Inflammatory macrophage (primary cell): Measurements from ENCODE around the gene PLIN1.
A peak's percentile ranks its signal among the peaks of the same experiment; 100 is the strongest.

Source experiments
- DNase-seq, 2 donors: peaks; one replicate each; pipeline ENCODE4 v3.0.0-alpha.2; 2020 to 2022

PLIN1 gene

DNA sequence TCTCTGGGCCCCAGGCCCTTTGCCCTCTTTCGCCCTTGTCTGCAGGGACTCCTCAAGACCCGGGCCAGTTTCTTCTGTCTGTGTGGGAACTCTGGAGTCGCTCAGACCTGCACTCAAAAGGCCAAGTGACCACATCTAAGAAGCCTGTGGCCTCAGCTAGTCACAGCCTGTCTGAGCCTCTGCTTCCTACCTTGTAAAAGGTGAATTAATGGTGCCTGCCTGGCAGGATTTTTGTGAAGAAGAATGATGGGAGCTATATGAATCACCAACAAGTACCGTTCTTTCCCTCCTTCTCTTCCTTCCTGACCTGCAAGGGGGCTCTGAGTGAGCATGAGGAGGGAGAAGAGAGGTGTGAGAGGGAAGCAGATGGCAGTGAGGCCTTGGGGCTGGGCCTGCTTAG lies 7.5 kb downstream of the PLIN1 start:
- DNase-seq: no peak

GRCh38 chr15:89670971-89671560 lies 8.1 kb downstream of the PLIN1 start:
- no peak for DNase-seq

DNA sequence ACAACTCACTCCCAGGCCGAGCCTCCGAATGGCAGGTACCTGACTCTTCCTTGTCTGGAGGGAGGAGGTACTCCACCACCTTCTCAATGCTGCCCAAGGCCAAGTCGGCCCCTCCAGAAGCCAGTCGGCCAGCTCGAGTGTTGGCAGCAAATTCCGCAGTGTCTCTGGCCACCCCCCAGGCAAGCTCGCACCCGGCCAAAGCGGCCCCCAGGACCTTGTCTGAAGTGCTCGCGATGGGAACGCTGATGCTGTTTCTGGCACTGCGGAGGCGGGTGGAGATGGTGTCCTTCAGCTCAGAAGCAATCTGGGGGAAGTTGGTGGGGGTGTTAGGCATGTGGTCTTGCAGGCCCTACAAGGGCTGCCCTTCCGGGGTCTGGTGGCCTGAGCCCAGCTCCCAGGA lies 9.2 kb downstream of the PLIN1 start:
- DNase-seq: no peak

DNA sequence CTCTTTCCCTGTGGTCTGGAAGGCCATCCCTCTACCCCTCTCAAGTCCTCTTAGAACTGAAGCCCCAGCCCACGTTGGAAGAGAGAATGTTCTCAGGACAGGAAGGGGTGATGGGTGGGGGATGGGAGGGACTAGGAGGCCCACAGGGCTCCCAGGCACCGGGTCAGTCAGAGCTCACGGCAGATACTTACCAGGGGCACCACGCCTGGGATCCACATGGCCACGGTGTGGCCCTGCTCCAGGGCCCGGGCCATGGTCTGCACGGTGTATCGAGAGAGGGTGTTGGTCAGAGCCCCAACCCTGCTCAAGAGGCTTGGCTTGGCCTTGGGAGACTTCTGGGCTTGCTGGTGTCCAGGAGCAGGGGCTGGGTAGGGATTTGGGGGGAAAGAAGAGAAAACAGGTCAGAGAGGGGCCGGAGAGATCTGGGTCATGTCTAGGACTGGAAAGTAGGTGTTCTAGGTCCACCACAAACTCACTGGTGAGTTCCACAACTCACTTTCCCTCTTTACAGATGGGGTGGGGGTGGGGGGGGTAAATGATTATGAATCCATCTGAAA lies 9.8 kb downstream of the PLIN1 start:
- no peak for DNase-seq

- no peak for DNase-seq
These were observed 11.0 kb downstream of the PLIN1 start for GRCh38 chr15:89668171-89668570.

GRCh38 chr15:89667706-89667960 lies 11.5 kb downstream of the PLIN1 start:
- no peak for DNase-seq

DNA sequence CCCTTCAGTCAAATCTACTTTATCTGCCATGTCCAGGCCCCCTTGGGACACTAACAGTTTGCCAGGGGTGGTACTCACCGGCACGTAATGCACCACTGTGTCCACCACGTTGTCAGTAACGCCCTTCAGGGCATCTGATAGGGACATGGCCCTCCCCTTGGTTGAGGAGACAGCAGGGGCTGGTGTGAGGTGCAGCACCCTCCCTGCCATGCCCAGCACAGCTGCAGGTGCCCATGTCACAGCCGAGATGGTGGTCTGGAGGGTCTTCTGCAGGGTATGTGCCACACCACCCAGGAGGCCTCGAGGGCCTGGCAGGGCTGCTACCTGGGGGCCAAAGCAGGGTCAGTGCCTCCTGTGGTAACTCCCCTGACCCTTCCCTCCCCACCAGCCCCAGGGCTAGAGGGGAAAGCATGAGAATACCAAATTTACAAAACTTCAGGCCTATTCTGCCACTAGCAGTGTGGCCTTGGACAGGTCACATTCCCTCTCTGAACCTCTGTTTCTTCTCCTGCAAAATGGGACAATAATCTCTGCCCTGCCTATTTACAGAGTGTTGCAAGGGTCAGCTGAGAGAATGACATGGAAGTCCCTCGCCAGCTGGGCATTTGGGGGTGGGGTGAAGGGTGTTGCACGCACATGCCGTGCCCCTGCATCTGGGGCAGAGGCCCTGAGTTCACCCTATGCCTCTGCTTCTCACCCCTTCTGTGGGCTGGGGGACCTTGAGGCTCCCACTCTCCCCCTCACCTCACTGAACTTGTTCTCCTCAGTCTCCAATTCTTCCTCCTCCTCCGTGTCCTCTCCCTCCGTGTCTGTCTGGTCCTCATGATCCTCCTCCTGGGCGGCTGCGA lies 12.1 kb downstream of the PLIN1 start:
- DNase-seq: no peak

DNA sequence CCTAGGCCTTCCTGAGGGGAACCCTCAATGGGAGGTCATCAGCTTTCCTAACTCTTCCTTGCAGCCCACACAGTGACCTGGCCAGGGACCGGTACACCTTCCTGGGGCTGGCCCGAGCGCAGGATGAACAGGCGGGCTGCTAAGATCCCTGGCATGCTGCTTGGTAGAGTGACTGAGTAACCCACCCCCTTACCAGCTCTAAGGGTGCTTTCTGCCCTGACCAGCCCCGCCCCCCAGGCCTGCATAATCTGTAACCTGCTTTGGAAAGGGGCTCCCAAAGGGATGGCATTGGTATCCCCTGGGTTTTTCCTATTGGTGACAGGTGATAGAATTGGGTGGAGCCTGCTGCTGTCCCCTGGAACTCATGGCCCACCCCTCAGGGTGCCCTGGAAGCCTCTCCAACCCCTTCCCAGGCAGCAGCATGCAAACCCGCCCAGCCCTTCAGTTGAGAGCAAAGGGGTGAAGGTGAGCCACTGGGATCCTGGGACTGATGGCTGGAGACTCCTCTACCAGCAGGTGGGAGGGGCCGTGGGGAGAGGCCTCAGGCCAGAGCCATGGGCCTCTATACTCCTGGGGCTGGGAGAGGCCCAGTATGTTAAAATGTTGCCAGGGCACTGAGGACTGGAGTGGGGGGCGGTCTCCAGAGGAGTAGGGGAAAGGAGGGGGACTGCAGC lies 12.8 kb downstream of the PLIN1 start:
- no peak for DNase-seq

DNA sequence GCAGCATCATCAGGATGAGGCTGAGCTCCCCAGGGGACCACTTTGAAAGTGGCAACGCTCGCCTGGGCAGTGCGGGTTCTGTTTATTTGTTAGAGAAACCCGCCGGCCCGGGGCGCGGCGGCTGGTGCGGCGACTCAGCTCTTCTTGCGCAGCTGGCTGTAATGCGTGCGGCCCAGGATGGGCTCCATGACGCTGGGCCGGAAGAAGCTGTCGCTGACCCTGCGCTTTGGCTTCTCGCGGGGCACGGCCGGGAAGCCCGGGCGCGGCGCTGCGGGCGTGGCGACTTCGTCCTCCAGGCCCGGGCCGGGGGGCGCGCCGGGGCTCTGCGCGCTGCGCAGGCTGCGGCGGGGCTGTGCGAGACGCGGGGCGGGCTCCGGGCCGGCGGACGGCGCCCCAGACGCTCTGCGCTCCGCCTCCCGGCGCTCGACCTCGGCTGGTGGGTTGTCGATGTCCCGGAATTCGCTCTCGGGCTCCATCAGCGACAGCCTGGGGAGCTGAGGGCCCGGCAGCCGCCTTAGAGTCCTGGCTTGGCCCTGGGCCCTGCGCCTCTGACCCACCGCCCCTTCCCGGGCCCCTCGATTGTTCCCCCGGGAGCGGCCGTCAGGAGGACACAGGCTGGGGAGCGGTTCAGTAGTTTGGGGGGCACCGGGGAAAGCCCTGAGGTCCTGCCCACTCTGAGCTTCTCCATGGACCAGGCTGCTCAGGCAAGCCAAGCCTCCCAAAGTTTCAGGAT lies 13.6 kb downstream of the PLIN1 start:
- peak; percentile 22 to 54 for DNase-seq

GRCh38 chr15:89664441-89665350 lies 14.5 kb downstream of the PLIN1 start:
- DNase-seq: no peak

DNA sequence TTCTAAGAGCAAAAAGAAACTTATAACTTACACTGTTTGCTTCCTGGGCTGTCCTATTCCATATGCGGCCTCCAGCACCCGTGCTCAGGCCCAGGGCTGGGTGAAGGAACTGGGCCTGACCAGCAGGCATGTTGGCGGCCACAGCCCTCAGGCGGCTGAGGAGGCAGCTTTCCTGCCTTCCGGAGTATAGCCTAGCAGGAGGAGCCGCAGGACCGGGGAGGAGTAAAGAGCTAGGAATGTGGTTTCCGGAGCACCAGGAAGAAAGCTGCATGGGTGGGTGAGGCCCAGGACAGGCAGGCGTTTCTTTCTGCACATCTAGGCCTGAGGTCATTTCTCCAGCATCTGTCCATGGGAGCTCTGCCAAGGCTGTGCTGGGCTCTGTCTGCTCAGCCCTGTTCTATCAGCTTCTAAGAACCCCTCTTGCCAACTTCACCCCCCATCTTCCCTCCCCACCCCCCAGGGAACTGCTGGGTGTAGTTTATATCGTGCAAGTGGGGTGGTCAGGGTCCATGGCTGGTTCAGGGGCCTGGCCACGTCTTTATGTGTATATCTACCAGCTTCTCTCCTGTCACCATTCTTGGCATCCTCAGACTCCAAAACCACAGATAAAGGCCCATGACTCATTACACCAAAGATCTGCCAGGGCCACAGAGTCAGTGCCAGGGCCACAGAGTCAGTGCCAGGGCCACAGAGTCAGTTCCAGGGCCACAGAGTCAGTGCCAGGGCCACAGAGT lies 16.1 kb downstream of the PLIN1 start:
- DNase-seq: peak in 1 of 2 donors; percentile 8

GRCh38 chr15:89660556-89660955 lies 18.6 kb downstream of the PLIN1 start:
- no peak for DNase-seq

DNA sequence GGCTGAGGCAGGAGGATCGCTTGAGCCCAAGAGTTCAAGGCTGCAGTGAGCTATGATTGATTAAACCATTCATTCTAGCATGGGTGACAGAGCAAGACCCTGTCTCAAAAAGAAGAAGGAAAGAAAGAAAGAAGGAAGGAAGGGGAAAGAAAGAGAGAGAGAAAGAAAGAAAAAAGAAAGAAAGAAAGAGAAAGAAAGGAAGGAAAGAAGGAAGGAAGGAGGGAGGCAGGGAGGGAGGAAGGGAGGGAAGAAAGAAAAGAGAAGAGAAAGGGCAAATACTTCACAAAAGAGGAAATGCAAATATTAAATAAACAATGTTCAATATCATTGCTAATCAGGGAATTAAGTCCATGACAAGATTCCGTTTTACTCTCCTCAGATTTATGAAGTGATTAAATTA lies 19.9 kb downstream of the PLIN1 start:
- no peak for DNase-seq

DNA sequence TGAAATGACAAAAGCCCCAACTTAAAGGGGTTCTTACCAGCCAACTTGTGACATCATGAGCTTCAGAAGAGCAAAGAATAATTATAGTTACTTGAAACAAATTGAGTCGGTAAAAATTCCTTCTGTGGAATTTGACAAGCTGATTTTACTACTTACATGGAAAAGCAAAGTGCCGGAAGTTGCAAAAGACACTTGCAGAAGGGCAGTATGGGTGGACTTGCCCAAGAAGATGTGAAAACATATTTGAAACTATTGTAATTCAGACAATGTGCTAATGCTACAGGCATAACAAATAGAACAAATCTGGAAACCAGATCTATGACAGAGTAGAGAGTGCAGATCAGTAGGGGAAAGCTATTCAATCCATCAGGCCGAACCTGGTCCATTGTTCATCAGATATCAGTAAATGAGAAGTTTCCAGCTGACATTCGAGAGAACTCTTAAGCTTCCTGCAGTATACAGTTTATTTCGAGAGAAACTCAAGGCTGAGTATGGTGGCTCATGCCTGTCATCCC lies 21.4 kb downstream of the PLIN1 start:
- DNase-seq: no peak

DNA sequence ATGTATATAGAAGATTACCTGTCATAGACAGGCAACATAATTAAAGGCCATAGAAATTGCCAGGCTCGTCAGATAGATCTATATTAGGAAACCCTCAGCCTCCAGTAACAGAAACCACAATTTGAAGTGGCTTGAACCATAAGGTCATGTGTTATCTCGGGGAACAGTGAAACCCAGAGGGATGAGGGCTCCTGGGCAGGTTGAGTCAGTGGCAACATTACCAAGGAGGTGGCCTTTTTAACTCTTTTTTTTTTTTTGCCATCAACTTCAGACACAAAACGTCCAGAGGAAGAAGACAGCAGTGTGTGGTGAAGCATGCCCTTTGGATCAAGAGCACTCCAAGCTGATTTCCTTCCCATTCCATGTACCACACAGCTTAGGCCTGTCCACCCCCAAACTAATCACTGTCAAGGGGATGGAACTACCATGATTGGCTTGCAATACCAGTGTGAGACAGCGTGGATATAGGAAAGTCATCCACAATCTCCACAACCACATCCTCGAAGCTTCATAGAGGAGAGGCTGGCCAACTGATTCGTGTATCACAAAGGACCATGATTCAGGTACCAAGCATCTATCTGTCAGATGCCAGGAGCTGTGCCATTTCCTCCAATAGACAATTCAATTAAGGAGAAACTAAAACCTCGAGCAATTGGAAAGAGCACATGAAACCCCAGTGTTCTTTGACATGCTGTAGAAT lies 22.9 kb downstream of the PLIN1 start:
- no peak for DNase-seq

DNA sequence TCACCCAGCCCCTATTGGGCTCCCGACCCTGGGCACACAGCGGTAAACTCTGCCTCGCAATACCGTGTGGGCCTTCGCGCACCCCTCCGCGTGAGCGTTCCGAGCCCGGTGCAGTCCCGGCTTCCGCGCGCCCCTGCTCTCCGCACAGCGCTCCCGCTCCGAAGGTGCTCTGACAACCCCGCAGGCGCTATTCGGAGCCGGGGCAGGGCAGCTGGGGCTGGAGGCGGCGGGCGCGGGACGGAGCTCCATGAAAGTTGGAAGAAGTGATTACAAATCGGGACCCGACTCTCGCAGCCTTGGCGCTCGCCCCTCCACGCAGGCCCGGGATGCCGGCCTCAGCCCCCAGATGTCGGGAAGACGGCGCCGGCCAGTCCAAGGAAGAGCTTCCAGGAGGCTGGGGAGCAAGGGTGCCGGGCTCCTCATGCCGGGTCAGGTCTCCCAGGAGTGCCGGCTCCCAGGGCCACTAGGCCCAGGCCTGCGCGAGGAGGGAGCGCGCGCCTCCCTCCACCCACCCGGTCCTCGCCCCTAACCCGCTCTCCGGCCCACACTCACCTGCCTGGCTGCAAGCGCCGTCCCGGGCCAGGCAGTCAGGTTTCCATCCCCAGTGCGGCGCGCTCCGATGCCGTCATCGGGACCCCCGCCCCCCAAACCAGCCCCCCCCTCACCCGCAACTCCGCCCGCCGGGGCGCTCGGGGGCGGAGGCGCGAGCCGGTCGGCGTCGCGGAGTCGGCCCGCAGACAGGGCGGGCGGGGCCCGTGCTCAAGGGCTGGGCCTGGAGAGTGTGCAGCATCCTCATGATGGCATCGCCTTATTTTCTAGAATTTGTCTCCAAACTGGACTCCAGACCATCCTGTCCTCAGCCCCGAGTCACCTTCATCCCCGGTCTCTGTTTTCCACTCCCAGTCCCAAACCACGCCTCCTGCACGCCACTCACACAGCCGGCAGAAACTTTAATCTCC lies 24.0 kb downstream of the PLIN1 start, which contains the start of gene KIF7:
Gene KIF7, minus strand, starts transcription at position 621 of the 959 bp plus-strand sequence. CDS start 2,537 bp downstream, outside the sequence.
- DNase-seq: no peak

DNA sequence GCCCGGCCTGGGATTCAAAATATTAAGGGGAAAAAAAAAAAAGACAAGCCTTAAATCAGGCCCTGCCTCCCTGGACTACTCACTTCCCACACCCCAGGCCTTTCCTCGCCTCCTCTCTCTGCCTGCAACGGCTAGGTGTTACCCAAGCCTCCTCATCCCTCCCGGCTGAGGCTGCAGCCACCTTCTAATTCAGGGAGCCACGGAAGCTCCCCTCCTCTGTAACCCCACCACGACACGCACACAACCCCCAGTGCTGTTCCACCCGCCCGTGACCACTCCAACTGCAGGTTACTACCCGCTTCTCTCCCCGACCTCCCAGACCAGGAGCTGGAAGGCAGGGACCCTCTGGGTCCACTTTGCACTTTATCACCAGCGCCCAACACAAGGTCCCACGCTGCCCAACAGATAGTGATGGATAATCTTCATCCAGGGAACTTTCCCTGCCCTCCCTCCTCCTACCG lies 24.8 kb downstream of the PLIN1 start:
- DNase-seq: no peak

DNA sequence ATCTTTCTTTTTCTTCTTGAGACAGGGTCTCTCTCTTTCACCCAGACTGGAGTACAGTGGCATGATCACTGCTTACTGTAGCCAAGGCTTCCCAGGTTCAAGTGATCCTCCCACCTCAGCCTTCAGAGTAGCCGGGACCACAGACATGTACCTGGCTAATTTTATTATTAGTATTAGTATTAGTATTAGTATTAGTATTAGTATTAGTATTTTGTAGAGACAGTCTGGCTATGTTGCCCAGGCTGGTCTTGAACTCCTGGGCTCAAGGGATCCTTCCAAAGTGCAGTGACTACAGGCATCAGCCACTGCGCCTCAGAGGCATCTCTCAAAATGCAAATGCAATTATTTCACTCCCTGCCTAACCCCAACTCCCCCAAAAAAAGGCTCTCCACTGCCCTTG lies 25.6 kb downstream of the PLIN1 start:
- no peak for DNase-seq

DNA sequence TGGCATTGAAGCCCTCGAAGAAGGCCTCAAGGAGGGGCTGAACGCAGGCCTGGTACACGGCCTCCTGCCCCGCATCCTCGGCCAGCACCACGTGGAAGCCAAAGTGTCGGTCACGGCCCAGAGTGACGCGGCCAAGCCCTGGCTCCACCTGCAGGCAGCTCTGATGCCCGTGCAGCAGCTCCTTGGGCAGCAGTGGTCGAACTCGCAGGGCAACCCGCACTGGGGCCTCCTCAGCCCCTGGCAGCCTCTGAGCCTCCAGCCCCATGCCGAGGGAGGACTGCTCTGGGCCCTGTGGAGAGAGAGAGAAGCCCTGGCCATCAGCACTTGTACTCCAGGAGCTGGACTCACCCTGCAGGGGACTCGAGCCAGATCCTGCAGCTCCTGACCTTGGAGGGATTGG lies 26.5 kb downstream of the PLIN1 start:
- DNase-seq: no peak
